Stromal cell of bone marrow (primary cell): ENCODE data around the gene PLEKHA1.

ENCODE experiments used
- DNase-seq: peaks from one replicate; pipeline ENCODE4 v3.0.0-alpha.2; 2012; ENCODE audit warnings: low read depth

PLEKHA1 gene

DNA sequence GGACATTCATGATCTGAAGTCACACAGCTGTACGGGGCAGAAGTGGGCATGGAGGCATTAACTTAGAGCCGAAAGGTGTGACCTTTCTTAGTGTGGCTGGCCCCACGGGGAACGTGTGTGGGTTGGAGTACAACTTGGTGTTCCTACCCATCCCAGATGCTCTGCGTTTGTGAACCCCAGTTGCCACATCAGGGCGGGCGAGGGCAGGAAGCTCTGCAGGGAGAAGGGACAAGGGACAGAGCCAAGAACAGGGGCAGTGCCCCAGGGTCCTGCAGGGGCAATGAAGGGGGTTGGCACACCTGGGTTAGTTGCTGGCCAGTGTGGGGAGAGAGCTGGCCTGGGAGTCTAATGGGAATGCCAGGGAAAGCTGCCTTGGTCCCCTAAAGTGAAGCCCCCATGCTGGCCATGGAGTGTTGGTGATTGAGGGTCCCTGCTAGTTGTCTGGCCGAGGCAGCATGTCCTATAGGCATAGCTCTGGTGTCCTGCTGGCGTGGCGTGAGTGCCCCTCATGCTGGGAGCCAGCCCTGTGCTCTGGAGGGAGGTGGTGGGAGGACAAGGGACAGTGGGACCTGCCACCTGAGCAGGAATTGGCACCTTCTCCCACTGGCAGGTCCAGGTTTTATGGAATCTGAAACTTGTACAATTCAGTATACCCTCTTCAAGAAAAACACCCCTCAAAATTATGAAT is 105.8 kb downstream of the PLEKHA1 start:
- DNase-seq = no peak

DNA sequence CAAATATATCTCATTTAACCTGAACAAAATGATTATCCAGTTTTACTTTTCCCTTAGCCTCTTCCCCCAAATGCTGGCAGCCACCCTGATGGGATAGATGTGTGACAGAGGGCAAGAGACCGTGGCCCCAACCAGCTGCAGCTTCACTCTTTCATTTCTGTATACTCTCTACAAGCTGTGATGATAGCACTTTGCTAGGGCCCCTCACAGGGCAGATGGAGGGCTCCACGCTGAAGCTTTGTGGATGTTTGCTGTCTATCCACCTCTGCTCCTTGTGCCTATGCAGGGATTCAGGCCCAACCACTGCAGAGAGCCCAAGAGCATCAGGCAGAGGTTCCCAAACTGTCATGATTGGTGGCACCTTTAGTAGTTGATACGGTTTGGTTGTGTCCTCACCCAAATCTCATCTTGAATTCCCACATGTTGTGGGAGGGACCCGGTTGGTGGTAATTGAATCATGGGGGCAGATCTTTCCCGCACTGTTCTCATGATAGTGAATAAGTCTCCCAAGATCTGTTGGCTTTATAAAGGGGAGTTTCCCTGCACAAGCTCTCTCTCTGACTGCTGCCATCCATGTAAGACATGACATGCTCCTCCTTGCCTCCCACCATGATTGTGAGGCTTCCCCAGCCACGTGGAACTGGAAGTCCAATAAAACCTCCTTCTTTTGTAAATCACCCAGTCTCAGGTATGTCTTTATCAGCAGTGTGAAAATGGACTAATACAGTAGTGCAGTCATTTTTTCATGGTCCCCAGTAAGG is 107.0 kb downstream of the PLEKHA1 start:
- DNase-seq = no peak
